ENCODE results near the gene STXBP2. TPM values are rescaled to one million over a fixed set of nuclear protein-coding genes. Genes with fewer than 3 reads are reported as not detected.

Gene STXBP2
- total RNA-seq, 3 donors from 2014 or later (not counting 1 experiment from before 2014, with no cell fraction given) = 366 to 409 (median 384) TPM

GRCh38 chr19:7598180-7598579, 38.7 kb upstream of the STXBP2 start:
- no peak overlapping the region for H3K27ac Mint-ChIP-seq
- no peak overlapping the region for H3K27ac ChIP-seq (ENCODE audit: low read length)
- intact Hi-C loops (cut with micrococcal nuclease) = no loop called here
- no peaks in the 10 kb centered on the region for H3K9me3 Mint-ChIP-seq
- no peak overlapping the region for H3K4me3 ChIP-seq (ENCODE audit: low read length)
- TF ChIP-seq CTCF (IDR thresholded peaks at IDR 0.05) = no peak
- peaks cover 30 to 44% of the 10 kb centered on the region in 2 donors for H3K27me3 Mint-ChIP-seq (ENCODE audit: low read depth in 2 of 2)
- H3K9me3 ChIP-seq (ENCODE audit: control insufficient read depth, insufficient read depth, low read length) = no peaks in the 10 kb centered on the region
- H3K4me3 Mint-ChIP-seq = peak overlapping the region; percentile 43
- H3K36me3 Mint-ChIP-seq = no peaks in the 10 kb centered on the region
- H3K27me3 ChIP-seq (ENCODE audit: control insufficient read depth, insufficient read depth, low read length) = peaks cover 26% of the 10 kb centered on the region
- 72% methylated on average over 6 of the region's 6 CpGs for WGBS (ENCODE audit: insufficient coverage)
- peaks cover 8% of the 10 kb centered on the region for H3K4me1 ChIP-seq (ENCODE audit: control insufficient read depth, insufficient read depth, low read length)
- no peaks in the 10 kb centered on the region for H3K36me3 ChIP-seq (ENCODE audit: control insufficient read depth, insufficient read depth, low read length)
- no peak for DNase-seq
- H3K4me1 Mint-ChIP-seq = peaks cover 5 to 10% of the 10 kb centered on the region in 2 donors
- no peak for ATAC-seq

GRCh38 chr19:7600721-7601120, 36.2 kb upstream of the STXBP2 start:
- DNase-seq (no peak), ATAC-seq (no peak)
- Histone ChIP-seq H3K4me3 (ENCODE audit: low read length) (no peak overlapping the region), H3K9me3 (ENCODE audit: control insufficient read depth, insufficient read depth, low read length) (peaks cover 3% of the 10 kb centered on the region), H3K36me3 (ENCODE audit: control insufficient read depth, insufficient read depth, low read length) (no peaks in the 10 kb centered on the region), H3K27me3 (ENCODE audit: control insufficient read depth, insufficient read depth, low read length) (peaks cover 18% of the 10 kb centered on the region), H3K27ac (ENCODE audit: low read length) (no peak overlapping the region), H3K4me1 (ENCODE audit: control insufficient read depth, insufficient read depth, low read length) (peaks cover 6% of the 10 kb centered on the region)
- no peak for TF ChIP-seq CTCF (IDR thresholded peaks at IDR 0.05)
- Mint-ChIP-seq H3K4me3 (no peak overlapping the region), H3K36me3 (no peaks in the 10 kb centered on the region), H3K27me3 (ENCODE audit: low read depth in 2 of 2) (peaks cover 18 to 33% of the 10 kb centered on the region in 2 donors), H3K4me1 (peaks cover 0 to 11% of the 10 kb centered on the region in 2 donors), H3K9me3 (peaks cover 0 to 3% of the 10 kb centered on the region in 2 donors), H3K27ac (no peak overlapping the region)
- intact Hi-C loops (cut with micrococcal nuclease) = no loop called here

- TF ChIP-seq CTCF (IDR thresholded peaks at IDR 0.05) = no peak
- Histone ChIP-seq H3K9me3 (ENCODE audit: control insufficient read depth, insufficient read depth, low read length) (peaks cover 4% of the 10 kb centered on the region), H3K27ac (ENCODE audit: low read length) (no peak overlapping the region), H3K27me3 (ENCODE audit: control insufficient read depth, insufficient read depth, low read length) (peaks cover 8% of the 10 kb centered on the region), H3K4me1 (ENCODE audit: control insufficient read depth, insufficient read depth, low read length) (no peaks in the 10 kb centered on the region), H3K36me3 (ENCODE audit: control insufficient read depth, insufficient read depth, low read length) (no peaks in the 10 kb centered on the region), H3K4me3 (ENCODE audit: low read length) (no peak overlapping the region)
- peaks cover 0 to 8% of the 10 kb centered on the region in 2 donors for H3K4me1 Mint-ChIP-seq
- ATAC-seq (no peak), DNase-seq (no peak)
- no peaks in the 10 kb centered on the region for H3K36me3 Mint-ChIP-seq
- H3K27me3 Mint-ChIP-seq (ENCODE audit: low read depth in 2 of 2) = peaks cover 14 to 25% of the 10 kb centered on the region in 2 donors
- H3K4me3 Mint-ChIP-seq = no peak overlapping the region
- intact Hi-C loops (cut with micrococcal nuclease) = no loop called here
- H3K27ac Mint-ChIP-seq = no peak overlapping the region
- peaks cover 0 to 3% of the 10 kb centered on the region in 2 donors for H3K9me3 Mint-ChIP-seq
- 61% methylated on average over 15 of the region's 15 CpGs for WGBS (ENCODE audit: insufficient coverage)
Observed at GRCh38 chr19:7602240-7602934, 34.5 kb upstream of the STXBP2 start.
